SU-DHL-6 (cell line): ENCODE measurements around the gene SERINC3.
"Not testable (repeated sequence)": the region's sequence is repeated elsewhere in the genome, so short reads cannot be mapped to it uniquely, and the experiment has no call there.

Experiments
- H2AFZ ChIP-seq: fragments of 200-600 bp; sonication (generic); 2 replicates; pipeline ENCODE4 v1.6.1; 2014; ENCODE audit warnings: low read depth, mild to moderate bottlenecking, moderate library complexity, mixed read lengths, antibody characterized with exemption, low read length; ENCODE audit not compliant: severe bottlenecking
- H3F3A ChIP-seq: fragments of 200-600 bp; shearing (Covaris generic); 2 replicates; pipeline ENCODE4 v1.6.0; 2016; ENCODE audit warnings: antibody characterized with exemption, mild to moderate bottlenecking; ENCODE audit not compliant: insufficient read depth
- H3K27ac ChIP-seq: fragments of 200-600 bp; sonication (generic); 2 replicates; pipeline ENCODE4 v1.5.1; 2016; ENCODE audit warnings: low read depth, mild to moderate bottlenecking, low read length, moderate library complexity, mixed read lengths
- H3K27me3 ChIP-seq: fragments of 200-600 bp; sonication (generic), shearing (Covaris generic); 2 replicates; pipeline ENCODE4 v1.6.0; 2014; ENCODE audit warnings: mild to moderate bottlenecking, low read length
- H3K36me3 ChIP-seq: fragments of 200-600 bp; sonication (generic); 2 replicates; pipeline ENCODE4 v1.6.1; 2014; ENCODE audit warnings: mild to moderate bottlenecking, low read length, mixed read lengths
- H3K4me2 ChIP-seq: fragments of 300-600, 200-600 bp; shearing (Covaris generic), sonication (generic); 2 replicates; pipeline ENCODE4 v1.6.0; 2014; ENCODE audit warnings: low read length, low read depth, mild to moderate bottlenecking; ENCODE audit not compliant: poor library complexity, severe bottlenecking
- H3K4me3 ChIP-seq: fragments of 200-600 bp; sonication (generic); 2 replicates; pipeline ENCODE4 v1.5.1; 2014; ENCODE audit warnings: antibody characterized with exemption, low read length, mild to moderate bottlenecking, mixed read lengths; ENCODE audit not compliant: insufficient read depth, poor library complexity, severe bottlenecking
- H3K79me2 ChIP-seq: fragments of 200-600 bp; sonication (generic); 2 replicates; pipeline ENCODE4 v1.6.1; 2014; ENCODE audit warnings: mild to moderate bottlenecking, low read length, moderate library complexity; ENCODE audit not compliant: insufficient read depth
- H3K9ac ChIP-seq: fragments of 200-600 bp; sonication (generic); 2 replicates; pipeline ENCODE4 v1.7.0; 2014; ENCODE audit warnings: mild to moderate bottlenecking, low read length
- H3K9me2 ChIP-seq: fragments of 200-600 bp; sonication (generic); replicated peaks from 2 replicates; pipeline ENCODE4 v1.6.1; 2014; ENCODE audit warnings: low read length; ENCODE audit not compliant: insufficient read depth
- H3K9me3 ChIP-seq: fragments of 200-600 bp; sonication (generic); 2 replicates; pipeline ENCODE4 v1.6.1; 2014; ENCODE audit warnings: low read length, mixed read lengths; ENCODE audit not compliant: insufficient read depth
- H4K20me1 ChIP-seq: fragments of 200-600 bp; sonication (generic); 2 replicates; pipeline ENCODE4 v1.6.1; 2014; ENCODE audit warnings: low read depth, mild to moderate bottlenecking, antibody characterized with exemption, low read length, moderate library complexity, mixed read lengths
- CTCF ChIP-seq: fragments of 200-600 bp; sonication (generic); IDR thresholded peaks from one replicate; pipeline ENCODE4 v1.5.1; 2017; ENCODE audit warnings: antibody characterized with exemption, mild to moderate bottlenecking, low read length, moderate library complexity; ENCODE audit not compliant: insufficient read depth, poor library complexity, severe bottlenecking
- EZH2phosphoT487 ChIP-seq: fragments of 200-600 bp; sonication (generic), shearing (Covaris generic); conservative IDR thresholded peaks from 2 replicates; pipeline ENCODE4 v1.6.1; 2018; ENCODE audit warnings: mild to moderate bottlenecking, antibody characterized with exemption, low read length, moderate library complexity, mixed read lengths

The SERINC3 gene

GRCh38 chr20:44566811-44567210 lies 44.9 kb upstream of the SERINC3 start:
- no peak overlapping the region for H3K9ac ChIP-seq
- no peaks in the 10 kb centered on the region for H3K9me2 ChIP-seq
- no peaks in the 10 kb centered on the region for H3K9me3 ChIP-seq
- H3F3A ChIP-seq: no peaks in the 10 kb centered on the region
- H3K27me3 ChIP-seq: no peaks in the 10 kb centered on the region
- TF ChIP-seq EZH2phosphoT487: no peak
- TF ChIP-seq CTCF: no peak
- H2AFZ ChIP-seq: no peak overlapping the region
- H3K36me3 ChIP-seq: no peaks in the 10 kb centered on the region
- no peaks in the 10 kb centered on the region for H4K20me1 ChIP-seq
- no peak overlapping the region for H3K4me3 ChIP-seq
- H3K27ac ChIP-seq: no peak overlapping the region
- no peaks in the 10 kb centered on the region for H3K79me2 ChIP-seq
- no peak overlapping the region for H3K4me2 ChIP-seq

GRCh38 chr20:44566018-44566417 lies 44.1 kb upstream of the SERINC3 start:
- H3K9me2 ChIP-seq: no peaks in the 10 kb centered on the region
- H3K27ac ChIP-seq: no peak overlapping the region
- no peak overlapping the region for H3K9ac ChIP-seq
- H4K20me1 ChIP-seq: no peaks in the 10 kb centered on the region
- H3K4me2 ChIP-seq: no peak overlapping the region
- H3K36me3 ChIP-seq: no peaks in the 10 kb centered on the region
- H3K27me3 ChIP-seq: no peaks in the 10 kb centered on the region
- H3K9me3 ChIP-seq: no peaks in the 10 kb centered on the region
- TF ChIP-seq EZH2phosphoT487 (no peak), CTCF (no peak)
- H2AFZ ChIP-seq: no peak overlapping the region
- no peaks in the 10 kb centered on the region for H3K79me2 ChIP-seq
- H3K4me3 ChIP-seq: no peak overlapping the region
- no peaks in the 10 kb centered on the region for H3F3A ChIP-seq

- TF ChIP-seq CTCF (no peak), EZH2phosphoT487 (no peak)
- no peaks in the 10 kb centered on the region for H3K9me3 ChIP-seq
- no peaks in the 10 kb centered on the region for H3K27me3 ChIP-seq
- no peak overlapping the region for H2AFZ ChIP-seq
- no peak overlapping the region for H3K9ac ChIP-seq
- no peak overlapping the region for H3K4me2 ChIP-seq
- no peaks in the 10 kb centered on the region for H3K79me2 ChIP-seq
- no peaks in the 10 kb centered on the region for H3F3A ChIP-seq
- no peak overlapping the region for H3K27ac ChIP-seq
- H3K36me3 ChIP-seq: no peaks in the 10 kb centered on the region
- no peak overlapping the region for H3K4me3 ChIP-seq
- no peaks in the 10 kb centered on the region for H4K20me1 ChIP-seq
- H3K9me2 ChIP-seq: no peaks in the 10 kb centered on the region
These were observed 40.0 kb upstream of the SERINC3 start for GRCh38 chr20:44561876-44562275.

- H3K4me3 ChIP-seq, H3K27ac ChIP-seq, H3K79me2 ChIP-seq, H3K9ac ChIP-seq, H3K27me3 ChIP-seq, H2AFZ ChIP-seq, H3K4me2 ChIP-seq, H3K9me3 ChIP-seq, H3K36me3 ChIP-seq, H4K20me1 ChIP-seq, H3K9me2 ChIP-seq, H3F3A ChIP-seq: not testable (repeated sequence)
These were observed 38.9 kb upstream of the SERINC3 start for GRCh38 chr20:44560818-44561217.
